Measurements from ENCODE around the gene BEND3.

Gene BEND3

GRCh38 chr6:107080036-107080435, 35.3 kb downstream of the BEND3 start:
- ATAC-seq, result no peak

GRCh38 chr6:107079429-107079828, 35.9 kb downstream of the BEND3 start:
- ATAC-seq, result no peak

GRCh38 chr6:107077710-107078109, 37.6 kb downstream of the BEND3 start:
- no peak for ATAC-seq

- ATAC-seq, result no peak
Measured at GRCh38 chr6:107075951-107076381, 39.3 kb downstream of the BEND3 start.

GRCh38 chr6:107070686-107071085, 44.6 kb downstream of the BEND3 start:
- ATAC-seq, result no peak

- ATAC-seq, result no peak
Measured at GRCh38 chr6:107069631-107070548, 45.4 kb downstream of the BEND3 start.

- ATAC-seq, result no peak
Measured at GRCh38 chr6:107068691-107069630, 46.4 kb downstream of the BEND3 start.

- no peak for ATAC-seq
Measured at GRCh38 chr6:107066697-107067659, 48.3 kb downstream of the BEND3 start.

- no peak for ATAC-seq
Measured at GRCh38 chr6:107064579-107065065, 50.7 kb downstream of the BEND3 start.

- no peak for ATAC-seq
Measured at GRCh38 chr6:107062691-107063090, 52.6 kb downstream of the BEND3 start.

- peak; percentile 21 to 41 for ATAC-seq
Measured at GRCh38 chr6:107061125-107062020, 53.9 kb downstream of the BEND3 start.

GRCh38 chr6:107060704-107061103, 54.6 kb downstream of the BEND3 start:
- no peak for ATAC-seq

- ATAC-seq, result no peak
Measured at GRCh38 chr6:107059606-107060005, 55.7 kb downstream of the BEND3 start.

GRCh38 chr6:107057679-107058078, 57.6 kb downstream of the BEND3 start:
- no peak for ATAC-seq

- ATAC-seq, result no peak
Measured at GRCh38 chr6:107056796-107057195, 58.5 kb downstream of the BEND3 start.

GRCh38 chr6:107047807-107048206, 67.5 kb downstream of the BEND3 start:
- ATAC-seq, result no peak

GRCh38 chr6:107045826-107046675, 69.3 kb downstream of the BEND3 start:
- no peak for ATAC-seq

- no peak for ATAC-seq
Measured at GRCh38 chr6:107033126-107033525, 82.2 kb downstream of the BEND3 start.

- ATAC-seq, result no peak
Measured at GRCh38 chr6:107032051-107032450, 83.3 kb downstream of the BEND3 start.

GRCh38 chr6:107030151-107030550, 85.2 kb downstream of the BEND3 start:
- no peak for ATAC-seq

All from activated CD4-positive, CD25-positive, alpha-beta regulatory T cell treated with anti-CD3 and anti-CD28 coated beads, Interleukin-2, amount 50 U/mL, for 24 hours (primary cell).